ENCODE results near the gene KLHDC10. TPM values are rescaled to one million over a fixed set of nuclear protein-coding genes. Genes with fewer than 3 reads are reported as not detected.
"Not testable (repeated sequence)": the region's sequence is repeated elsewhere in the genome, so short reads cannot be mapped to it uniquely, and the experiment has no call there.

KLHDC10 gene
- total RNA-seq, 1 experiment from 2014 or later = 48.0 TPM

GRCh38 chr7:130071701-130072622 lies 1.6 kb downstream of the KLHDC10 start:
- DNase-seq (ENCODE audit: extremely low read depth, low read depth) = peak; percentile 87

- DNase-seq (ENCODE audit: extremely low read depth, low read depth) = no peak
Observed at GRCh38 chr7:130079846-130080394, 9.6 kb downstream of the KLHDC10 start.

GRCh38 chr7:130083497-130083896 lies 13.2 kb downstream of the KLHDC10 start:
- not testable (repeated sequence) for DNase-seq (ENCODE audit: extremely low read depth, low read depth)

- no peak for DNase-seq (ENCODE audit: extremely low read depth, low read depth)
Observed at GRCh38 chr7:130084037-130084875, 13.9 kb downstream of the KLHDC10 start.

- DNase-seq (ENCODE audit: extremely low read depth, low read depth) = not testable (repeated sequence)
Observed at GRCh38 chr7:130085235-130085634, 14.9 kb downstream of the KLHDC10 start.

GRCh38 chr7:130086938-130087337 lies 16.6 kb downstream of the KLHDC10 start:
- DNase-seq (ENCODE audit: extremely low read depth, low read depth) = no peak

- DNase-seq (ENCODE audit: extremely low read depth, low read depth) = no peak
Observed at GRCh38 chr7:130087364-130087763, 17.0 kb downstream of the KLHDC10 start.

GRCh38 chr7:130090745-130091532 lies 20.6 kb downstream of the KLHDC10 start:
- no peak for DNase-seq (ENCODE audit: extremely low read depth, low read depth)

GRCh38 chr7:130091999-130092398 lies 21.7 kb downstream of the KLHDC10 start:
- DNase-seq (ENCODE audit: extremely low read depth, low read depth) = no peak

- no peak for DNase-seq (ENCODE audit: extremely low read depth, low read depth)
Observed at GRCh38 chr7:130092598-130092997, 22.3 kb downstream of the KLHDC10 start.

- peak; percentile 20 for DNase-seq (ENCODE audit: extremely low read depth, low read depth)
Observed at GRCh38 chr7:130095812-130096211, 25.5 kb downstream of the KLHDC10 start.

GRCh38 chr7:130096243-130096827 lies 26.0 kb downstream of the KLHDC10 start:
- no peak for DNase-seq (ENCODE audit: extremely low read depth, low read depth)

GRCh38 chr7:130099331-130099730 lies 29.0 kb downstream of the KLHDC10 start:
- DNase-seq (ENCODE audit: extremely low read depth, low read depth) = no peak

- no peak for DNase-seq (ENCODE audit: extremely low read depth, low read depth)
Observed at GRCh38 chr7:130102588-130102987, 32.3 kb downstream of the KLHDC10 start.

GRCh38 chr7:130107949-130108674 lies 37.8 kb downstream of the KLHDC10 start:
- no peak for DNase-seq (ENCODE audit: extremely low read depth, low read depth)

GRCh38 chr7:130108809-130109208 lies 38.5 kb downstream of the KLHDC10 start:
- DNase-seq (ENCODE audit: extremely low read depth, low read depth) = no peak

- DNase-seq (ENCODE audit: extremely low read depth, low read depth) = no peak
Observed at GRCh38 chr7:130112093-130112492, 41.8 kb downstream of the KLHDC10 start.

GRCh38 chr7:130112662-130113425 lies 42.5 kb downstream of the KLHDC10 start:
- DNase-seq (ENCODE audit: extremely low read depth, low read depth) = no peak

GRCh38 chr7:130113426-130113805 lies 43.1 kb downstream of the KLHDC10 start:
- DNase-seq (ENCODE audit: extremely low read depth, low read depth) = not testable (repeated sequence)
